D721Med (cell line): ENCODE results near the gene UBE2J2.

Experiments
- DNase-seq: peaks from one replicate; pipeline ENCODE4 v3.0.0; 2011; ENCODE audit warnings: low spot score; ENCODE audit not compliant: insufficient read length
- FAIRE-seq: peaks from 2 replicates; lab custom pipeline; 2011; peaks lifted over from hg19 to GRCh38; lab: Jason Lieb, UNC
- CTCF ChIP-seq: IDR thresholded peaks from 2 replicates; pipeline ENCODE4 v1.5.1; 2012; ENCODE audit warnings: mild to moderate bottlenecking, control low read depth; ENCODE audit not compliant: insufficient read depth; ENCODE audit errors: missing control alignments

UBE2J2 gene

GRCh38 chr1:1205769-1206375 lies 67.8 kb downstream of the UBE2J2 start:
- FAIRE-seq, result no peak
- no peak for DNase-seq
- no peak for TF ChIP-seq CTCF

- TF ChIP-seq CTCF, result no peak
- FAIRE-seq, result no peak
- no peak for DNase-seq
Measured at GRCh38 chr1:1204998-1205768, 68.5 kb downstream of the UBE2J2 start.

- no peak for FAIRE-seq
Measured at GRCh38 chr1:1204425-1204920, 69.2 kb downstream of the UBE2J2 start.

More at GRCh38 chr1:1204425-1204920, 69.2 kb downstream of the UBE2J2 start:
- no peak for TF ChIP-seq CTCF
- DNase-seq, result no peak
